ENCODE data around the gene CCDC69. TPM values are rescaled to one million over a fixed set of nuclear protein-coding genes. Genes with fewer than 3 reads are reported as not detected.

The CCDC69 gene
- total RNA-seq, 6 experiments from 2014 or later = 11.8 to 30.9 (median 22.9) TPM

- TF ChIP-seq CTCF (IDR thresholded peaks at IDR 0.05) = no peak
- no peak for TF ChIP-seq POLR2A (IDR thresholded peaks at IDR 0.05)
- intact Hi-C loops (cut with DNase I) = loop anchor here (5.0 to 10.0 kb wide), 3 partner anchors 38 to 75 kb away; no protein-coding TSS in a partner anchor
- Histone ChIP-seq H3K4me3 (no peak overlapping the region), H3K4me1 (peaks cover 0 to 27% (median 12%) of the 10 kb centered on the region in 4 donors), H3K27me3 (no peaks in the 10 kb centered on the region), H3K36me3 (no peaks in the 10 kb centered on the region), H3K27ac (no peak overlapping the region), H3K9me3 (no peaks in the 10 kb centered on the region)
- ATAC-seq (peak in 1 of 4 donors; percentile 33), DNase-seq (peak in 1 of 3 donors; percentile 69)
- WGBS (ENCODE audit: insufficient coverage, low coverage, low lambda C conversion rate, missing lambda C conversion rate) = 30% methylated on average over 9 of the region's 9 CpGs
Measured at GRCh38 chr5:151159649-151160373, 64.1 kb downstream of the CCDC69 start.

GRCh38 chr5:151158287-151158661 is 65.6 kb downstream of the CCDC69 start:
- WGBS (ENCODE audit: insufficient coverage, low coverage, low lambda C conversion rate, missing lambda C conversion rate) = 21% methylated on average over 6 of the region's 6 CpGs
- peak overlapping the region; percentile 59 to 81 (median 71) for H3K4me3 ChIP-seq
- ATAC-seq = no peak

DNA sequence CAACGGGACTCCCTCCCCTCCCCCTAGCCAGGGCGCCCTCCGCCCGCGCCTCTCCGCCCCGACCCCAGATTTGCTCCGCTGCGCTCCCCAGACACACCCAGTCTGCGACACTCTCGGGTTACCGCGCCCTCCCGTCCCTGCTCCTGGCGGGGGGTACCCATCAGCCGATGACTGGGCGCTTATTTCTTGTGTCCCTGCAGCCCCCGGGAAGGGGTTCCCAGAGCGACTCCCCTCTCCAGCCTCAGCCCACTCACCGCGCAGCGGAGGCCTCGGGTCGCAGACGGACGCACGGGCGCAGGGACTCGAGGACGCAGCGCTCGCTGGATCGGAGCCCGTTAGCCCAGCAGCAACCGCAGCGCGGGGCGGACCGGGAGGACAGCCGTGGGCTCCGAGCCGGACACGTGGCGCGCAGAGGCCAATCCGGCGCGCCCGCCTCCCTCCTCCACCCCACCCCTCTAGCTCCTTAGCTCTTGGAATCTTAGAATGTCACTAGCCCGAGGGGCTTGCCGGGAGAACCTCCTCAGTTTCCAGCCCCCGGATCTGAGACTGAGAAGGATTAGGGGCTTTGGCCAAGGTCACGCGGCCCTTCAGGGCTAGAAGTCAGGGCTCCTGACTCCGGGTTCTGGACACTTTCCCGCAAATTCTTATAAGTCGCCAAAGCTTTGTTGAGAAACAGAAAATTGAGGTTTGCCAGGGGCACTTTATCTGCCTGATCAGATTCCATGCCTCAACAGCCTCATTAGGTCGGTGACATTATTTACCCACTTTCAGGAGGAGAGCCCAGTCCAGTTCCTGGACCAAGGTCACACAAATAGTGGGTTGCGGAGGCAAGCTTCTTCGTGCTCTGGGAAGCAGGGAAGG is 66.2 kb downstream of the CCDC69 start, which contains the start of gene ANXA6:
Gene ANXA6 (minus strand): TSS at position 354 of the 861 bp plus-strand sequence. CDS start 9,878 bp downstream, outside the sequence.
- intact Hi-C loops (cut with DNase I) = no loop called here
- H3K9me3 ChIP-seq = no peaks in the 10 kb centered on the region
- H3K4me1 ChIP-seq = peaks cover 0 to 41% (median 19%) of the 10 kb centered on the region in 4 donors
- H3K27me3 ChIP-seq = no peaks in the 10 kb centered on the region
- peak; percentile 91 to 96 (median 92) for ATAC-seq
- peak; percentile 91 to 92 (median 92) for DNase-seq
- H3K4me3 ChIP-seq = peak within 1 kb of the TSS; percentile 59 to 81 (median 71)
- peak within 1 kb of the TSS; percentile 71 to 84 (median 76) for H3K27ac ChIP-seq
- H3K36me3 ChIP-seq = peaks cover 0 to 5% (median 0%) of the 10 kb centered on the region in 4 donors
- TF ChIP-seq CTCF (IDR thresholded peaks at IDR 0.05) = no peak
- TF ChIP-seq POLR2A (IDR thresholded peaks at IDR 0.05) = peak; percentile 58
- WGBS (ENCODE audit: insufficient coverage, low coverage, low lambda C conversion rate, missing lambda C conversion rate) = 1% methylated on average over 26 of the region's 60 CpGs

More at GRCh38 chr5:151158287-151158661, 65.6 kb downstream of the CCDC69 start:
- intact Hi-C loops (cut with DNase I) = no loop called here
- H3K27me3 ChIP-seq = no peaks in the 10 kb centered on the region
- peaks cover 0 to 5% (median 0%) of the 10 kb centered on the region in 4 donors for H3K36me3 ChIP-seq
- H3K9me3 ChIP-seq = no peaks in the 10 kb centered on the region
- H3K4me1 ChIP-seq = peaks cover 0 to 38% (median 19%) of the 10 kb centered on the region in 4 donors
- TF ChIP-seq POLR2A (IDR thresholded peaks at IDR 0.05) (no peak), CTCF (IDR thresholded peaks at IDR 0.05) (no peak)
- peak overlapping the region; percentile 71 to 84 (median 76) for H3K27ac ChIP-seq
- no peak for DNase-seq

- intact Hi-C loops (cut with DNase I) = no loop called here
- H3K9me3 ChIP-seq = no peaks in the 10 kb centered on the region
- peaks cover 0 to 5% (median 0%) of the 10 kb centered on the region in 4 donors for H3K36me3 ChIP-seq
- H3K4me1 ChIP-seq = peaks cover 0 to 50% (median 19%) of the 10 kb centered on the region in 4 donors
- DNase-seq (no peak), ATAC-seq (peak; percentile 15 to 24 (median 20))
- WGBS (ENCODE audit: insufficient coverage, low coverage, low lambda C conversion rate, missing lambda C conversion rate) = 10% methylated on average over 4 of the region's 20 CpGs
- H3K4me3 ChIP-seq = peak overlapping the region; percentile 59 to 81 (median 71)
- H3K27me3 ChIP-seq = no peaks in the 10 kb centered on the region
- TF ChIP-seq POLR2A (IDR thresholded peaks at IDR 0.05) (no peak), CTCF (IDR thresholded peaks at IDR 0.05) (no peak)
- peak overlapping the region; percentile 71 to 84 (median 76) for H3K27ac ChIP-seq
Measured at GRCh38 chr5:151156507-151157420, 67.1 kb downstream of the CCDC69 start.
